Activated gamma-delta T cell treated with Interleukin-2 at 50 U/mL for 16 hours (primary cell): ENCODE data around the gene GRID2.

Experiments
- DNase-seq: peaks from one replicate; pipeline ENCODE4 v3.0.0-alpha.2; 2020

Gene GRID2

GRCh38 chr4:93775551-93775950, 1471.8 kb downstream of the GRID2 start:
- DNase-seq: no peak

DNA sequence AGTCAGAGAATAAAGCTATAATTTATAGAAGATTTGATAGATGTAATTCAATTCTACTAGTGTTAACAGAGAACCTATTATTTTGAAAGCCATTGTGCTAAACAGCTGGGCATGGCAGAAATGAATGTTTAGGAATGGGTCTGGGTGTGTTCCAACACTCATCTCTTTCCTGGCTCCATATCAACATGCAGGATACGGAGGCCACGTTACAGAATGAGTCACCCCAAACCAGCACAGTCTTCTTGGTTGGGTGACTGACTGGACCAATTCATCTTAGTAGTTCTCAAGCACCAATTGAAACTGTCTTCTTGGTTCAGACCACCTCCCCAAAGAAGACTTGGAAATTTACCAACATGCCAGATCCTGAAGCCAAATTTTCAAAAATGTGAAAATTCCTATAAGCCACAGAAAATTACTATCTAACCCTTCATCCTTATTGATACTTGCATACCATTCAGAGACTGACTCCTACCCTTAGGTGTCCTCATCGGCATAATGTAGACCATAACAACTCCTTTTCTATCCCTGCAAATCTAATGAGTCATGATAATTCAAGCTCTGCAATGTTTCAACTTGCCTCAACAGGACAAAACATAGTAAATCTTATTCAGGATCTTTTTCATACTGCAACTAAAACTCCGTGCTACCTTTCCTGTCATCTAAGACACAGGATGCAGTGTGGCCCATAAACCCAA, 1472.8 kb downstream of the GRID2 start:
- no peak for DNase-seq

GRCh38 chr4:93777081-93777460, 1473.3 kb downstream of the GRID2 start:
- DNase-seq: no peak

DNA sequence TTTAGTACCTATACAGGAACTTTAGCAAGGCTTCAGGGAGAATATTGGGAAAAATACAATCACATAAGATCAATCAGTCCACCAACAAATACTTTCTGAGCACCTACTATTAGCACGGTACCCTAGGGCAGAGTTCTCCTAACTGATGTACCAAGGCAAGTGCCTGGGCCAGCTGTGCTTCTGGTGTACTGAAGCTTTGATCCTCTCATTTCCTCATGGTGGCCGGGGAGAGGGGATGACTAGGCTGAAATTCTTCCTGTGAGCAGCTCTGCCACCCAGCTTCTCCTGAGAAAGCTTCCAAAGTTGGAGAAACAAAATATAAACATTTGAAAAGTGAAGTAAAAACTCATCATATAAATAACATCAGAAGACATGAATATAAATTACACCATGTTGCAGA, 1475.5 kb downstream of the GRID2 start:
- DNase-seq: no peak

DNA sequence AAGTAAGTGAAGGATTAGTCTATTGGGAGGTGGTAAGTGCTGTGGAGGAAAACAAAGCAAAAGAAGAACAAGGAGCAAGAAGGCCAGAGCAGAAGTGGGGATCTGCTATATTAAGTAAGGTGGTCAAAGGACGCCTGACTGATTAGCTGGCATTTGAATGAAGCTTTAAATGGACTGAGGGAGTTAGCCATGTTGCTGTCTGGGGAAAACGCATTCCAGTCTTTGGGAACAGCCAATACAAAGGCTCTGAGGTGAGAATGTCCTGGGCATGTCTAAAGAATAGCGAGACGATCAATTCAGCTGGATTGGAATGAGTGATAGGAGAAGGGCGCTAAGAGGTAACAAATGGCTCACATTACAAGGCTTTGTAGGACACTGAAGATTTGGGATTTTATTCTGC, 1476.3 kb downstream of the GRID2 start:
- no peak for DNase-seq

GRCh38 chr4:93781198-93781597, 1477.4 kb downstream of the GRID2 start:
- DNase-seq: no peak

DNA sequence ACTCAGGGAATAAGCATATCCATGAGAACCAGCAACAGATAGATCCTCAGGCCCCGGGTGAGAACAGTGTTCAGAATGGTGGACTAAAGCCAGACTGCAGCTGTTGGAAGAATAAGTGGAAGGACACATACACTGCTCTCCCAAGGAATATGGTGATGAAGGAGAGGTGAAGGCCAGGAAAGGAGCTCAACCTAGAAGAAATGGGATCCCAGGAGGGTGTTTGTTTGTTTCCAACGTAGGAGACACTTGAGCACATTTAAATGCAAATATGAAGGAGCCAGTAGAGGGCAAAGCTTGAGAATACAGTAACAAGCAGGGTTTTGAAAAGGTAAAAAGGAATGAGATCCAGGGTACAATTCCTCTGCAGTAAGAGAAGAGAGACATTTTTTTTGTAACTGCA, 1482.4 kb downstream of the GRID2 start:
- DNase-seq: no peak

GRCh38 chr4:93788712-93789111, 1484.9 kb downstream of the GRID2 start:
- DNase-seq: no peak

GRCh38 chr4:93791570-93792195, 1487.9 kb downstream of the GRID2 start:
- no peak for DNase-seq

DNA sequence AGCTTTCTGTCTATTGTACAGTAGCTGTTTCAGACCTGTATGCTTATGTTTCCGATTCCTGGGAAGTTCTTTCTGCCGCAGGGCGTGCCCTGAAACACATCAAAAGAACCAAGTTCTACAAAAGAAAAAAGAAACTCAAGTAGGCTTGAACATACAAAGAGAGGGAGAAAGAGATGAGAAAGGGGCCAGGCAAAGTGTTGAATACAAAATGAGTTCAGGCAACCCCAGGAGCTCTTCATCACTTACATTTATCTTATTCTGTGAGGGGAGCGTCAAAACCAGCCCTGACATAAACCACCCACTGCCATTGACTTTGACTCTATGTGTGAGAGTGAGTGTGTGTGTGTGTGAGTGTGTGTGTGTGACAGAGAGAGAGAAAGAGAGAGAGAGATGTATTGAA, 1498.3 kb downstream of the GRID2 start:
- no peak for DNase-seq

GRCh38 chr4:93809773-93810172, 1506.0 kb downstream of the GRID2 start:
- no peak for DNase-seq

GRCh38 chr4:93810340-93810992, 1506.7 kb downstream of the GRID2 start:
- no peak for DNase-seq

DNA sequence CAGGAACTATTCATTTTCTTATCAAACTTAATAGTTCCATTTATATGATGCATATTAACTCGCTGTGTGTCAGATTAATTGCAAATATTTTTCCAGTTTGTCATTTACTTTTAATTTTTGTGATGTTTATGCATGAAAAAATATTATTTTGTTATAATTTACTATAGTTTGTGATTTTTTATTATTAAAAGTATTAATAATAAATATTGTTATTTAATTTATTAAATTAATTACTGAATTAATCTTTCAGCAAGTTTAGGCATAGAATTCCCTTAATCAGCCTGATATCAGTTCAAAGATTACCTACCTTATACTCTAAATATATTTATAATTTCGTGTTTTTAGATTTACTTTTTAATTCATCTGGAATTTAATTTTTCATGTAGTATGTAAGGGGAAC, 1509.3 kb downstream of the GRID2 start:
- DNase-seq: no peak

GRCh38 chr4:93814141-93814540, 1510.4 kb downstream of the GRID2 start:
- no peak for DNase-seq

GRCh38 chr4:93814722-93815121, 1511.0 kb downstream of the GRID2 start:
- DNase-seq: no peak
